Neural progenitor cell (in vitro differentiated cells): ENCODE measurements around the gene TMEM106B. TPM values are rescaled to one million over a fixed set of nuclear protein-coding genes. Genes with fewer than 3 reads are reported as not detected.

ENCODE experiments used
- DNase-seq: peaks from one replicate; pipeline ENCODE4 v3.0.0-alpha.2; 2016; ENCODE audit warnings: low spot score
- H2AFZ ChIP-seq: fragments of 200-600 bp; sonication (generic); replicated peaks from 2 replicates; pipeline ENCODE4 v1.6.1; 2016; ENCODE audit warnings: antibody characterized with exemption
- H3F3A ChIP-seq: fragments of 200-600 bp; sonication (generic); 2 replicates; pipeline ENCODE4 v1.6.1; 2016; ENCODE audit warnings: antibody characterized with exemption, low read depth
- H3K27ac ChIP-seq: fragments of 200-600 bp; sonication (generic); 2 replicates; pipeline ENCODE4 v1.5.1; 2016; ENCODE audit warnings: mild to moderate bottlenecking
- H3K27me3 ChIP-seq: fragments of 200-600 bp; sonication (generic); 2 replicates; pipeline ENCODE4 v1.6.1; 2016; ENCODE audit warnings: mild to moderate bottlenecking, moderate library complexity
- H3K36me3 ChIP-seq: fragments of 200-600 bp; sonication (generic); 2 replicates; pipeline ENCODE4 v1.5.1; 2016
- H3K4me1 ChIP-seq: fragments of 200-600 bp; sonication (generic); 2 replicates; pipeline ENCODE4 v1.6.1; 2016; ENCODE audit warnings: mixed run types
- H3K4me2 ChIP-seq: fragments of 200-600 bp; sonication (generic); 2 replicates; pipeline ENCODE4 v1.6.1; 2016
- H3K4me3 ChIP-seq: fragments of 200-600 bp; sonication (generic); 2 replicates; pipeline ENCODE4 v1.5.1; 2016
- H3K79me2 ChIP-seq: fragments of 200-600 bp; sonication (generic); 2 replicates; pipeline ENCODE4 v1.6.1; 2016; ENCODE audit warnings: low read depth
- H3K9ac ChIP-seq: fragments of 200-600 bp; sonication (generic); 2 replicates; pipeline ENCODE4 v1.6.1; 2016
- H3K9me3 ChIP-seq: fragments of 200-600 bp; sonication (generic); 2 replicates; pipeline ENCODE4 v1.5.1; 2016; ENCODE audit warnings: low read depth
- H4K20me1 ChIP-seq: fragments of 200-600 bp; sonication (generic); 2 replicates; pipeline ENCODE4 v1.6.1; 2016; ENCODE audit warnings: low read depth
- H3K27ac Mint-ChIP-seq: 3 replicates; pipeline ENCODE4 v1.8.0; 2021; ENCODE audit warnings: mixed read lengths
- H3K27me3 Mint-ChIP-seq: 2 replicates; pipeline ENCODE4 v1.8.0; 2022; ENCODE audit warnings: low read depth, mild to moderate bottlenecking, inconsistent platforms, moderate library complexity, mixed read lengths; ENCODE audit not compliant: insufficient read depth
- H3K36me3 Mint-ChIP-seq: 3 replicates; pipeline ENCODE4 v1.8.0; 2021; ENCODE audit warnings: mixed read lengths
- H3K4me1 Mint-ChIP-seq: 3 replicates; pipeline ENCODE4 v1.8.0; 2021; ENCODE audit warnings: mixed read lengths
- H3K4me3 Mint-ChIP-seq: 3 replicates; pipeline ENCODE4 v1.8.0; 2021; ENCODE audit warnings: mild to moderate bottlenecking, moderate library complexity, mixed read lengths
- H3K9me3 Mint-ChIP-seq: 3 replicates; pipeline ENCODE4 v1.8.0; 2020; ENCODE audit warnings: mixed read lengths
- EZH2 ChIP-seq: fragments of 200-600 bp; sonication (generic); IDR thresholded peaks from 2 replicates; pipeline ENCODE4 v1.6.1; 2017; ENCODE audit warnings: antibody characterized with exemption, mild to moderate bottlenecking, moderate library complexity
- EZH2phosphoT487 ChIP-seq: fragments of 200-600 bp; sonication (generic); IDR thresholded peaks from 2 replicates; pipeline ENCODE4 v1.6.1; 2017; ENCODE audit warnings: antibody characterized with exemption
- total RNA-seq: library from RNA; depleted of rRNA; stranded (reverse); fragments of >200 nt; gene quantifications from 2 replicates; pipeline ENCODE4 v1.2.3, GENCODE V29; 2015; ENCODE audit warnings: low replicate concordance
- TF ChIP-seq, protein P1 (sequence below): fragments of 200-600 bp; sonication (generic); IDR thresholded peaks from 2 replicates; pipeline ENCODE4 v1.5.1; 2017; ENCODE audit warnings: antibody characterized with exemption, mild to moderate bottlenecking

TMEM106B gene
- total RNA-seq, 1 donor from 2014 or later = 96.5 TPM

GRCh38 chr7:12256090-12256489 lies 45.0 kb downstream of the TMEM106B start:
- peaks cover 19% of the 10 kb centered on the region for H3K9me3 Mint-ChIP-seq
- Histone ChIP-seq H3K9me3 (no peaks in the 10 kb centered on the region), H2AFZ (no peak overlapping the region), H3K4me2 (no peak overlapping the region), H3K4me1 (no peaks in the 10 kb centered on the region), H4K20me1 (no peaks in the 10 kb centered on the region), H3K79me2 (no peaks in the 10 kb centered on the region), H3K27ac (no peak overlapping the region), H3K36me3 (no peaks in the 10 kb centered on the region), H3K4me3 (no peak overlapping the region), H3K9ac (no peak overlapping the region), H3K27me3 (no peaks in the 10 kb centered on the region), H3F3A (no peaks in the 10 kb centered on the region)
- no peak overlapping the region for H3K27ac Mint-ChIP-seq
- TF ChIP-seq, protein P1, sequence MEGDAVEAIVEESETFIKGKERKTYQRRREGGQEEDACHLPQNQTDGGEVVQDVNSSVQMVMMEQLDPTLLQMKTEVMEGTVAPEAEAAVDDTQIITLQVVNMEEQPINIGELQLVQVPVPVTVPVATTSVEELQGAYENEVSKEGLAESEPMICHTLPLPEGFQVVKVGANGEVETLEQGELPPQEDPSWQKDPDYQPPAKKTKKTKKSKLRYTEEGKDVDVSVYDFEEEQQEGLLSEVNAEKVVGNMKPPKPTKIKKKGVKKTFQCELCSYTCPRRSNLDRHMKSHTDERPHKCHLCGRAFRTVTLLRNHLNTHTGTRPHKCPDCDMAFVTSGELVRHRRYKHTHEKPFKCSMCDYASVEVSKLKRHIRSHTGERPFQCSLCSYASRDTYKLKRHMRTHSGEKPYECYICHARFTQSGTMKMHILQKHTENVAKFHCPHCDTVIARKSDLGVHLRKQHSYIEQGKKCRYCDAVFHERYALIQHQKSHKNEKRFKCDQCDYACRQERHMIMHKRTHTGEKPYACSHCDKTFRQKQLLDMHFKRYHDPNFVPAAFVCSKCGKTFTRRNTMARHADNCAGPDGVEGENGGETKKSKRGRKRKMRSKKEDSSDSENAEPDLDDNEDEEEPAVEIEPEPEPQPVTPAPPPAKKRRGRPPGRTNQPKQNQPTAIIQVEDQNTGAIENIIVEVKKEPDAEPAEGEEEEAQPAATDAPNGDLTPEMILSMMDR = no peak
- no peak for TF ChIP-seq EZH2
- no peak for TF ChIP-seq EZH2phosphoT487
- no peak for DNase-seq
- H3K4me1 Mint-ChIP-seq = no peaks in the 10 kb centered on the region
- H3K4me3 Mint-ChIP-seq = no peak overlapping the region
- H3K27me3 Mint-ChIP-seq = no peaks in the 10 kb centered on the region
- H3K36me3 Mint-ChIP-seq = peaks cover 1% of the 10 kb centered on the region

DNA sequence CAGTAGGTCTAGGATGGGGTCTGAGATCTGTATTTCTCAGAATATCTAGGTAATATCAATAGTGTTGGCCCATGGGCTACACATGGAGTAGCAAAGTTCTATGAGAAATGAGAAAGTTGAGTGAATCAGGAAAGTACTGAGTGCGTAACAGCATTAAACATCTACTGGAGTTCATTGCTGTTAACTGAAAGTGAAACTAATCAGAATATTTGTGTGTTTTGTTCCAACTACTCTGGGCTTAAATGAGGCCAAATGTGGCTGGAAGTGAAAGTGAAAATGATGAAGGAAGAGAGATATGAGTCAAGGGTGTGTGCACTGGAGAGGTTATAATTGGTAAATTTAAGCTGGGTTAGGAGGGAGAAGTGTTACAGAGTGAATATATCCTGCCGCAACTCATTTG lies 46.5 kb downstream of the TMEM106B start:
- no peak overlapping the region for H2AFZ ChIP-seq
- no peaks in the 10 kb centered on the region for H4K20me1 ChIP-seq
- H3K4me3 ChIP-seq = no peak overlapping the region
- H3K27ac Mint-ChIP-seq = no peak overlapping the region
- H3K27ac ChIP-seq = no peak overlapping the region
- TF ChIP-seq, protein P1 = no peak
- TF ChIP-seq EZH2 (no peak), EZH2phosphoT487 (no peak)
- H3K4me2 ChIP-seq = no peak overlapping the region
- peaks cover 10% of the 10 kb centered on the region for H3K9me3 Mint-ChIP-seq
- H3K4me1 ChIP-seq = no peaks in the 10 kb centered on the region
- H3K4me3 Mint-ChIP-seq = no peak overlapping the region
- H3K36me3 Mint-ChIP-seq = no peaks in the 10 kb centered on the region
- DNase-seq = no peak
- no peaks in the 10 kb centered on the region for H3K27me3 Mint-ChIP-seq
- no peaks in the 10 kb centered on the region for H3K36me3 ChIP-seq
- no peaks in the 10 kb centered on the region for H3K79me2 ChIP-seq
- no peaks in the 10 kb centered on the region for H3K27me3 ChIP-seq
- H3K9ac ChIP-seq = no peak overlapping the region
- H3K9me3 ChIP-seq = no peaks in the 10 kb centered on the region
- H3K4me1 Mint-ChIP-seq = no peaks in the 10 kb centered on the region
- H3F3A ChIP-seq = no peaks in the 10 kb centered on the region

DNA sequence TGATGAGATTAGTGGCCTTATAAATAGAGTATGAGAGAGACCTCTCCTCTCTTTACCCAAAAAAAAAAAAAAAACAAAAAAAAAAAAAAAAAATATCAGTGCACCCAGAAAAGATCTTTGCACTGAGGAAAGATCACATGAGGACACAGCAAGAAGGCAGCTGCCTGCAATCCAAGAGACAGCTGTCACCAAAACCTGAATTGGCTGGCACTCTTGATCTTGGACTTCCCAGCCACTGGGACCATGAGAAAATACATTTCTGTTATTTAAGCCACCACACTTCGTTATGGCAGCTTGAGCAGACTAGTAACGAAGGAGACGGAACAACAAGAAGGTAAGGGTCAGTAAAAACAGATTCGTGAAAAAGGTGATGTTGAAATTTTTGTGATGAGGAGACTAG lies 47.0 kb downstream of the TMEM106B start:
- H3K36me3 ChIP-seq = no peaks in the 10 kb centered on the region
- DNase-seq = no peak
- no peak overlapping the region for H3K4me3 Mint-ChIP-seq

More for the DNA sequence above, 47.0 kb downstream of the TMEM106B start:
- H3F3A ChIP-seq = no peaks in the 10 kb centered on the region
- H4K20me1 ChIP-seq = no peaks in the 10 kb centered on the region
- no peaks in the 10 kb centered on the region for H3K79me2 ChIP-seq
- H3K9ac ChIP-seq = no peak overlapping the region
- no peak overlapping the region for H3K4me2 ChIP-seq
- H3K27ac ChIP-seq = no peak overlapping the region
- no peaks in the 10 kb centered on the region for H3K27me3 Mint-ChIP-seq
- H3K4me1 Mint-ChIP-seq = no peaks in the 10 kb centered on the region
- no peaks in the 10 kb centered on the region for H3K4me1 ChIP-seq
- peaks cover 10% of the 10 kb centered on the region for H3K9me3 Mint-ChIP-seq
- TF ChIP-seq, protein P1 = no peak
- TF ChIP-seq EZH2 (no peak), EZH2phosphoT487 (no peak)
- H2AFZ ChIP-seq = no peak overlapping the region
- H3K27ac Mint-ChIP-seq = no peak overlapping the region
- H3K9me3 ChIP-seq = no peaks in the 10 kb centered on the region
- H3K36me3 Mint-ChIP-seq = no peaks in the 10 kb centered on the region
- no peaks in the 10 kb centered on the region for H3K27me3 ChIP-seq
- no peak overlapping the region for H3K4me3 ChIP-seq
